ENCODE results near the gene ITGAD.

GRCh38 chr16:31472709-31473203 is 79.6 kb downstream of the ITGAD start:
- TF ChIP-seq CTCF (IDR thresholded peaks at IDR 0.05) (peak; percentile 18 to 62 (median 60)), POLR2A (IDR thresholded peaks at IDR 0.05) (no peak), POLR2AphosphoS5 (IDR thresholded peaks at IDR 0.05) (peak in 1 of 3 donors; percentile 43)

All from breast epithelium (tissue), 3 donors.